Activated T-cell treated with anti-CD3 and anti-CD28 coated beads, Interleukin-2, amount 50 U/mL, for 48 hours (primary cell): Measurements from ENCODE around the gene EIF4G1.

Experiments
- DNase-seq, 2 experiments: peaks; one replicate each; pipeline ENCODE4 v3.0.0-alpha.2; 2020

The EIF4G1 gene

DNA sequence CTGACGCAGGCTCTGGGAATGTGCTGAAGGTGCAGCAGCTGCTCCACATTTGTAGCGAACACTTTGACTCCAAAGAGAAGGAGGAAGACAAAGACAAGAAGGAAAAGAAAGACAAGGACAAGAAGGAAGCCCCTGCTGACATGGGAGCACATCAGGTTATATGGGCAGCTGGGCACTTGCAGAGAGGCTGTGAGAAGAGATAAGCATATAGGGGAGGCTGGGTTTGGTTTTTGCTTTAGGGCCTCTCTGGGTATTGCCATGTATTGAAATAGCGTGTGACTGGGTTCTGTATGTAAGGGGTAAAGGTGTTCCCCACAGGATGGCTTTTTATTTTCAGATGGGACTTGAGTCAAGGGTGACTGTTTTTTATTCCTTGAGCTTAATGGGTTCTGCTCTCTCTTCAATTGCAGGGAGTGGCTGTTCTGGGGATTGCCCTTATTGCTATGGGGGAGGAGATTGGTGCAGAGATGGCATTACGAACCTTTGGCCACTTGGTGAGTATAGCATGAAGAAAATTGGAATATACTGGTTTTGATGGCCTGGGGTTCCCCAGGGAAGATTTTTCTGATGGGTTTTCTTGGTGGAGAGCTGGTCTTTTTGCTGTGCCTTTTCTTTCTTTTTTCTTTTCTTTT lies 7.9 kb upstream of the EIF4G1 start:
- no peak for DNase-seq

DNA sequence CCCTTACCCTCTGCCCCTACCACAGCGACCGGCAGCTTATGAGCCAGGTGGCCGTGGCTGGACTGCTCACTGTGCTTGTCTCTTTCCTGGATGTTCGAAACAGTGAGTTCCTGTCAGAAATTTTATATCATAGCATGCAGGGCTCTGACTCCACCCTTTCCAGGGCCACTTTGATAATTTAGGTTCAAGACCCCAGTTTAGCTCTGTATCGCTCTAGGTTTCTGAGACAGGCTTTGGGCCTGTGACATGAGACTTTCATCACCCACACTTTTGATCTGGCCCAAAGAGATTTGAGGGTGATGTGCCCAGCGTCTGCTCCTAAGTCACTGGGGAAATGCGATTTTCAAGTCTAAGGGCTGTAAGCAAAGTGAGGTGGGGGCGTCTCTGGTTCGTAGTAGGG lies 6.5 kb upstream of the EIF4G1 start:
- DNase-seq, result no peak

DNA sequence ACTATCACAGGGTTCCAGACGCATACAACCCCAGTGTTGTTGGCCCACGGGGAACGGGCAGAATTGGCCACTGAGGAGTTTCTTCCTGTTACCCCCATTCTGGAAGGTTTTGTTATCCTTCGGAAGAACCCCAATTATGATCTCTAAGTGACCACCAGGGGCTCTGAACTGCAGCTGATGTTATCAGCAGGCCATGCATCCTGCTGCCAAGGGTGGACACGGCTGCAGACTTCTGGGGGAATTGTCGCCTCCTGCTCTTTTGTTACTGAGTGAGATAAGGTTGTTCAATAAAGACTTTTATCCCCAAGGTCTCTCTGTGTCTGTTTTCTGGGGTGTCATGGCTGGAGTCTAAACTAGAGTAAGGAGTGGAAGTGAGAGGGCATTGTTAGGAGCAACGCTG lies 5.7 kb upstream of the EIF4G1 start:
- DNase-seq, result no peak

DNA sequence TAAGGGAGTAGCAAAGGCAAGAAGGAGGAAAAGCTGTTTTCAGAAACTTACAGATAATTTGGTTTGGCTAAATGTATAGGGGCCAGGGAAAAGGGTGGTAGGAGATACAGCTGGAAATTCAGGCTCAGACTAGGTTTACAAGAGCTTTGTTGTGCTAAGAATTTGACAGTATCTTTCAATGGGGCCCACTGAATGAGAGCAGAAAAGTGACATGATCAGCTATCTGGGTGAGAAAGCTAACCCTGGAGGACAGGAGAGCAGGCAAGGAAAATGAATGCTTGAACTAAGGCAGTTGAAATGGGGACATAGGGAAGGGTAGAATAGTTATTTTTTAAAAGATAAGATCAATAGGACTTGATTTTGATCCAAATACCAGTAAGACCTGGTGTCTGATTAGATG lies 2.8 kb upstream of the EIF4G1 start:
- DNase-seq, result no peak

DNA sequence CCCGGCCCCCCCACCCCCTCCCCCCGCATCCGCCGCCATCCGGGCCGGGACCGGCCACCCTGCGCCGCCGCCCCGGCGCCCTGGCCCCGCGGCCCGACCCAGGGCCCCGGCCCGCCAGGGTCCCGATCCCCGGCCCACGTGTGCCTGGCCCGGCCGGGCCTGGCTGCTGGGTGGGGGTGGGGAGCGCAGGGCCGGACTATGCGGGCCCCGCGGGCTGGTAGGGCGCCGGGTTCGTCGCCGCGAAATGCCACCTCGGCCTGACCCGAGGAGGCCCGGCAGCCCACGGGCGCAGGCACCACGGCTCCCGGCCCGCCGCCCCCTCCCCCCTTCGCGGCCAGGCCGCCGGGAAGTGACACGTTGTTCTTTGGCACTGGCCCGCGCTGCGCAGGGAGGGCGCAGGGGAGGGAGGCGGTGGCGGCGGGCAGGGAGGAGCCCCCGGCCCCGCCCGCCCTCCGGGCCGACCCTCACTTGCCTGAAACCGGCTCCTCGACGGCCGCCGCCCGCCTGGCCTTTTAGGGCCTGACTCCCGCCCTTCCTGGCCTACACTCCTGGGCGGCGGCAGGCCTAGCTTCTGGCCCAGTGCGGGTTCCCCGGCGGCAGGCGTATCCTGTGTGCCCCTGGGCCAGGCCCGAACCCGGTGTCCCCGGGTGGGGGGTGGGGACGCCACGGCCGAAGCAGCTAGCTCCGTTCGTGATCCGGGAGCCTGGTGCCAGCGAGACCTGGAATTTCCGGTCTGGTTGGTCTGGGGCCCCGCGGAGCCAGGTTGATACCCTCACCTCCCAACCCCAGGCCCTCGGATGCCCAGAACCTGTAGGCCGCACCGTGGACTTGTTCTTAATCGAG lies 515 bp downstream of the EIF4G1 start:
- peak; percentile 63 to 72 for DNase-seq

DNA sequence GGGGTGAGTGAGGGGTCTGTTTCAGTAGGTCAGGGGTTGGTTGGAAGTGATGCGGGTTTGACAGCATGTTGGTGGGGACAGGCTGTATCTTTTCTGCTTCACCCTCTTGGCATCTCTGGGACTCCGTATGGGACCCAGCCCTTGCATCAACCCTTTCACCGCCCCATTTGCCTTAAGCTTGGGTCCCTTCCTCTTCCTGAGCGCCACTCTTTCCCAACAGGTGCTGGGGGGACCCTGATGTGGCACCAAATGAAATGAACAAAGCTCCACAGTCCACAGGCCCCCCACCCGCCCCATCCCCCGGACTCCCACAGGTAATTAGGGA lies 1.1 kb downstream of the EIF4G1 start:
- no peak for DNase-seq

DNA sequence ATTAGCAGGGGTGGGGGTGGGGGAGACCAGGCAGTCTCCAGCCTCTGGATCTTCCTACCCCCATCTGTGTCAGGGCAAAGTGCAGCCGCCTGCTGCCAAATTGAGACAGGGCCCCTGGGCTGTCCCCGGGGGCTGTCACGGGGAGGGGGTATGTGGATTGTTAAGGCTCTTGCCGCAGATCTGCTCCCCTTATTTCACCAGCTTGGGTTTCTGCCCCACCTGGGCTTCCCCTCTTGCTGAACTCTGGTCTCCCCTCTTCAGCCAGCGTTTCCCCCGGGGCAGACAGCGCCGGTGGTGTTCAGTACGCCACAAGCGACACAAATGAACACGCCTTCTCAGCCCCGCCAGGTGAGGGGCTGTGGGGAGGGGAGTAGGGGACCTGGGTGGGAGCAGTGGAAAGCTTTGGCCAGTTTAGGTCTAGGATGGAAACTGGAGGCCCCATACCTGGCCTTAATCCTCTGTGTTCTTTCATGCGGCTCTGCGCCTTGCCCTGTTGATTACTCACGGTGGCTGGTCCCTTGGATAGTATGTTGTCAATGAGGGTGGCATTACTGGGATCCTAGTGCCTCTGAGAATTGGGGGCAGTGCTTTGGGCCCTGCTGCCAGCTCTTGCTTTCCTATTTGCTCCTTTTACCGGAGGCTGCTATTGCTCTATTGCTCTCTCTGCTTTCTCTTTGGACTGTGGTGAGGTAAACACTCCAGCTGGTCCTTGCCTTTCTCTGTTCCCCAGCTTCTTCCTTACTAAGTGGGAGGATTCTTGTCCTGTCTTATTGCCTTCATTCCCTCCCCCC lies 1.7 kb downstream of the EIF4G1 start:
- DNase-seq, result no peak

DNA sequence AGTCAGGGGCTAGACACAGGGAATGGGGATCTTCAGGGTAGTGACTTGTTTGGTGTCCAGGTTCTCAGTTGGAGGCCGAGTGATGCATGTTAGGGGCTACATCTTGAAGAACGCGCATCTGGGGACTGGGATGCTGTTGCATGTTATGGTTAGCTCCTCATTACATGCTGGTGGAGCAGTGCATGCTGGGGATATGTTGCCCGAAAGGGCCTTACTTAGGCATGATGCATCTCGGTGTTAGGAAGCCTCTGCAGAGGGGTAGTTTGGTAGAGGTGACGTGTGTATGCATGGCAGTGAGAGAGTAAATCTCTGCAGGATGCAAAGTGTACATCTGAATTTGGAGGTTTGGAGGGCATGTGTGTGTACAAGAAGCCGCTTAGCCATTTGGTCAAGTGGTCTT lies 2.4 kb downstream of the EIF4G1 start:
- DNase-seq, result no peak

DNA sequence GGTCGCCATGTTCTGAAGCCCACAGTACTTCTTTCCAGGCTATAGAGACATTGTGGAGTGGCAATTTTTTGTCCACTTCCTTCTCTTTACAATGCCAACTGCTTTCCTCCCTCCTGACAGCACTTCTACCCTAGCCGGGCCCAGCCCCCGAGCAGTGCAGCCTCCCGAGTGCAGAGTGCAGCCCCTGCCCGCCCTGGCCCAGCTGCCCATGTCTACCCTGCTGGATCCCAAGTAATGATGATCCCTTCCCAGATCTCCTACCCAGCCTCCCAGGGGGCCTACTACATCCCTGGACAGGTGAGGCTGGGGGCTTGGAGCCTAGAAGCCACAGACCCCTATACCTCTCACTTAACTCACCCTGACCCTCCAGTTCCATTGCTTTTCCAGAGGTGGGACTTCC lies 2.8 kb downstream of the EIF4G1 start:
- DNase-seq, result no peak

DNA sequence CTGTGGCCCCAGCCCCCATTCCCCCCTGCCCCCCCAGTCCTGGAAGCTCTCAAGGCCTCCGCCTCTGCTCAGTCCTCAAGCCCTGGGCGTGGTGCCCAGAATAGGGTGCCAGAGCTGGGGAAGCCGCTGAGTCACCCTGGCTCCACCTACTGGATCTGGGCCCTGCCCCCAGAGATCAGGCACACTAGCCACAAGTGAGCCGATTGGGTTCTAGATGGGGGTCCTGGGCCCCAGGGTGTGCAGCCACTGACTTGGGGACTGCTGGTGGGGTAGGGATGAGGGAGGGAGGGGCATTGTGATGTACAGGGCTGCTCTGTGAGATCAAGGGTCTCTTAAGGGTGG lies 5.7 kb downstream of the EIF4G1 start:
- peak in 1 of 2 experiments; percentile 72 for DNase-seq

DNA sequence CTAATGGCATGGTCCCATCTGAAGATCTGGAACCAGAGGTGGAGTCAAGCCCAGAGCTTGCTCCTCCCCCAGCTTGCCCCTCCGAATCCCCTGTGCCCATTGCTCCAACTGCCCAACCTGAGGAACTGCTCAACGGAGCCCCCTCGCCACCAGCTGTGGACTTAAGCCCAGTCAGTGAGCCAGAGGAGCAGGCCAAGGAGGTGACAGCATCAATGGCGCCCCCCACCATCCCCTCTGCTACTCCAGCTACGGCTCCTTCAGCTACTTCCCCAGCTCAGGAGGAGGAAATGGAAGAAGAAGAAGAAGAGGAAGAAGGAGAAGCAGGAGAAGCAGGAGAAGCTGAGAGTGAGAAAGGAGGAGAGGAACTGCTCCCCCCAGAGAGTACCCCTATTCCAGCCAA lies 7.3 kb downstream of the EIF4G1 start:
- DNase-seq, result no peak

DNA sequence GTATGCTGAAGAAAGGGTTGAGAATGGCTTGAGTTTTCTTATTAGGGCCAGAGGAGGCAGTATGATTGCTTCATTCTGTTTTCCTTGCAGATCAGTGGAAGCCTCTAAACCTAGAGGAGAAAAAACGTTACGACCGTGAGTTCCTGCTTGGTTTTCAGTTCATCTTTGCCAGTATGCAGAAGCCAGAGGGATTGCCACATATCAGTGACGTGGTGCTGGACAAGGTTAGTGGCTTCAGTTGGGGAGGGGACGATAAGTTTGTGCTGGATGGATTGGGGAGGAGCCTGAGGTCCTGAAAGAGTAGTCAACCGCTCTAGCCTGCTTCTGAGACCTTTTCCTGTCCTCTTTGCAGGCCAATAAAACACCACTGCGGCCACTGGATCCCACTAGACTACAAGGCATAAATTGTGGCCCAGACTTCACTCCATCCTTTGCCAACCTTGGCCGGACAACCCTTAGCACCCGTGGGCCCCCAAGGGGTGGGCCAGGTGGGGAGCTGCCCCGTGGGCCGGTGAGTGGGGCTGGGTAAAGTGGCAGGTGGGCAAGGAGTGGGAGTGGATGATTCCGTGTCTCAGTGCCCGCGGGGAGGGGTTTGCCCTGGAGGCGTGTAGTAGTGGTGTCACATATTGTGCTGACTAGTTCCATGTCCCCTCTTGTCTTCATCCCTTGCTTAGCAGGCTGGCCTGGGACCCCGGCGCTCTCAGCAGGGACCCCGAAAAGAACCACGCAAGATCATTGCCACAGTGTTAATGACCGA lies 8.5 kb downstream of the EIF4G1 start:
- DNase-seq, result no peak

DNA sequence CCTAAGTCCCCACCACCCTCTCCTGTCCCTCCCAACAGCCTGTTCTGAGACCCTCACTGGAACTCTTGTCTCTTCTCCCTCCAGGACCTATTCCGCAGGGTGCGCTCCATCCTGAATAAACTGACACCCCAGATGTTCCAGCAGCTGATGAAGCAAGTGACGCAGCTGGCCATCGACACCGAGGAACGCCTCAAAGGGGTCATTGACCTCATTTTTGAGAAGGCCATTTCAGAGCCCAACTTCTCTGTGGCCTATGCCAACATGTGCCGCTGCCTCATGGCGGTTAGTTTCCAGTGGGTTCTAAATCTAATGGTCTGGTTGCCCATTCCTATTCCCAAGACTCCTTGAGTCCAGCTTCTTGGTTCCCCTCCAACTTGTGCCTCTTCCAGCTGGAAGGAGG lies 9.3 kb downstream of the EIF4G1 start:
- no peak for DNase-seq

DNA sequence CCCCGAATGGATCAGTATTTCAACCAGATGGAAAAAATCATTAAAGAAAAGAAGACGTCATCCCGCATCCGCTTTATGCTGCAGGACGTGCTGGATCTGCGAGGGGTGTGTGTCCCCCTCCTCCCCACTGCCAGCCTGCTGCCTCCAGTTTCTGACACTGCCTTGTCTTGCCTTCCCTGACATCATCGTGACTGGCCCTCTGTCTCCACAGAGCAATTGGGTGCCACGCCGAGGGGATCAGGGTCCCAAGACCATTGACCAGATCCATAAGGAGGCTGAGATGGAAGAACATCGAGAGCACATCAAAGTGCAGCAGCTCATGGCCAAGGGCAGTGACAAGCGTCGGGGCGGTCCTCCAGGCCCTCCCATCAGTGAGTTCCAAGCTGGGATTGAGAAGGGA lies 10.9 kb downstream of the EIF4G1 start:
- no peak for DNase-seq

DNA sequence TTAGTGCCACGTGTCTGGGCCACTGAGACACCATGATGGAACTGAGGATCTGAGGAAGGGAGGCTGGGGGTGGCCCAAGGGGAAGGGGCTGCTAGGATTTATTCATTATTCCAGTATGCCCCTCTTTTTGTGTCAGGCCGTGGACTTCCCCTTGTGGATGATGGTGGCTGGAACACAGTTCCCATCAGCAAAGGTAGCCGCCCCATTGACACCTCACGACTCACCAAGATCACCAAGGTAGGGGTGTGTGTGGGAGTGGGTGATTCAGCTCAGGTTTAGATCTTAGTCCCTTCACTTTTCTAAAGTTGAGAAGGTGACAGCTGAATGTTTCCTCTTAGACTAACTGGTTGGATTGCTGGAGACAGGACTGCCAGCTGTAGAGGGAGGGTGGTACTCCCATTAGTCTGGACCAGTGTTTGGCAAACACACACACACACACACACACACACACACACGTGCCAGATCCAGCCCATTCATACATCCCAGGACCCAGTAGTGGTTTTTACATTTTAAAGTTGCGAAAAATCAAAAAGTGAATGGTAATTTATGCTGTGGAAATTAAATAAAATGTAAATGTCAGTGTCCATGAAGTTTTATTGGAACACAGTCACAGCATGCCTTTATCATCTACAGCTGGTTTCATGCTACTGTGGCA lies 11.4 kb downstream of the EIF4G1 start:
- DNase-seq, result peak; percentile 63 to 66

DNA sequence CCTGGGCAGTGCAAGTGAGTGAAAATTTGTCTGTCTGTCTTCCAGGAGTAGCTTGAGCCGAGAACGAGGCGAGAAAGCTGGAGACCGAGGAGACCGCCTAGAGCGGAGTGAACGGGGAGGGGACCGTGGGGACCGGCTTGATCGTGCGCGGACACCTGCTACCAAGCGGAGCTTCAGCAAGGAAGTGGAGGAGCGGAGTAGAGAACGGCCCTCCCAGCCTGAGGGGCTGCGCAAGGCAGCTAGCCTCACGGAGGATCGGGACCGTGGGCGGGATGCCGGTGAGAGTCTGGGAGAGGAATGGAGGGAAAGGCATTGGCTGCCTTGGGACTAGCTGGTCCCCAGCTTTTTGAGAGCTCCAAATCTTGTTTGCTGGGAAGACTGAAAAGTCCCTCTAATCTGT lies 12.8 kb downstream of the EIF4G1 start:
- DNase-seq, result no peak

DNA sequence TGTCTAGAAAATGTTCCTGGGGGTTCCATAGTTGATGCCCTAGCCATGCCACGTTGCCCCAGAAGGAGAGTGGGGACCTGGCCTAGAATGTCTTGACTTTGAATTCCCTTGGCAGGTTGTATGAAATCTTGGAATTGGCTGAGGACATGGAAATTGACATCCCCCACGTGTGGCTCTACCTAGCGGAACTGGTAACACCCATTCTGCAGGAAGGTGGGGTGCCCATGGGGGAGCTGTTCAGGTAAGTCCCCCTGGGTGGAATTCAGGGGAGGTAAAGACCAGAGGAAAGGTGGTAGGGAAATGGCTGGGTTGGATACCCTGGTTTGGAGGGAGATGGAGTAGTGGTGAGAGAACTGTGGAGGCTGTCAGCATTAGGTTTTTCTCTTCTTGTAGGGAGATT lies 14.1 kb downstream of the EIF4G1 start:
- DNase-seq, result no peak

DNA sequence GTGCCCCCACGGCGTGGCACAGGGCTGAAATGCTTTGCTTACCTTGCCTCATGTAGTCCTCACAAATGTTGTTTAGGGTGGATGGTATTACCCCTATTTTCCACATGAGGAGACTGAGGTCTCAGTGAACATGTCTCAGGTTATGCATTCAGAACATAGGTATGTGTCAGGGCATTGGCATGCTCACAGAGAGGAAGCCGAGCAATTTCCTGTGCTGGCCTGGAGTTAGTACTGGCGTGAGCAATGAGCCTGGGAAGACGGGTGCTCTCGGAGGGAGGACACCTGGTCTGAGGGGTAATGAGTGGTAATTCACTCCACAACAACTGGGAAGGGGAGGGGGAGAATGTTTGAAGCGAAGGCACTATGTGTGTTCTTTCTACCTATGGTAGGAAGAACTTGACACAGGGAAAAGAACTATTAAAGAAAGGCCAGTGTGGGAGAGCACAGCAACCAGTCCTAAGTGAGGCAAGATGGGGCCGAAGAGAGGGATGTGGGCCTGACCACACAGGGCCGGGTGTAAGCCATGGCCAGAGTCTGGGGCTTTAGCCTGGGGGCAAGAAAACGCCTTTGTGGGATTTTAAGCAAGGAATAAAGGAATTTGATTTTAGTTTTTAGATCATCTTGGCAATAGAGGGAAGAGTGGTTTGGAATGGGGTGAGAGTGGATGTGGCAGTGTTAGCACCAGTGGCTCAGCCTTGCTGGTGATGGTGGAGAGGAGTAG lies 18.1 kb downstream of the EIF4G1 start:
- no peak for DNase-seq

DNA sequence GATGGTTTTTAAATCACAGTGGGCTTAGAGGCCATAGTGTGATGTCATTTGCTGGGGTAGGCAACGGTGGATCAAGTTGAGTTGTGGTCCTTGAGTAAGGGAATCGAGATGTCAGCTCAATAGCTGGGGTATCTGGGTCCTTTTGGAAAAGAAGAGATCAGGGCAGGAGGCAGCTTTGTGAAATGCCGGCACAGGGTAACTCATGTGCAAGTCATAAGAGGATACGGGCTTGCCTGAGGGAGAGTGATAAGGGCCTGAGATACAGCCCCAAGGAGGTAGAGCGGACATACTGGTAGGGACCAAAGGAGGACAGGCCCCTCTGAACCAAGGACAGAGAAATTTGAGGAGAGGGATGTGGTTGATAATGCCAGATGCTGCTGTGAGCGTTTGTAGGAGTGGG lies 18.8 kb downstream of the EIF4G1 start:
- DNase-seq, result no peak

DNA sequence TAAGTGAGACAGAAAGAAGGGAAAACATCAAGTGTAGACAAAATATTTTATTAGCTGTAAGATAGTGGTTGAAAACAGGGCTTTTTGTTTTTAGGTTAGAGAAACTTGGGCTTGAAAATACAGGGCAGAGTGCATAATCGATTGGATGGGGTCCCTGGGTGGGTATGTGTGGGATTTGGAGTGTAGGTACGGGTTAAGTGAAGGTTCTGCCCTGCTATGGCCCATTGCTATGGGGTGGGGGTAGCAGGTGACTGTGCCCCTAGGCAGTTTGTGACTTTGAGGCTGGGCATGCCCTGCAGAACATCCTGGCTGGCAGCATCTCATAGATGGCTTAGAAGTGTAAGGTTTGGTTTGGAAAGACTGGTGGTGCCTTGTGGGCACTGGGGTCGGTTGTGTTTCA lies 19.3 kb downstream of the EIF4G1 start:
- DNase-seq, result no peak

DNA sequence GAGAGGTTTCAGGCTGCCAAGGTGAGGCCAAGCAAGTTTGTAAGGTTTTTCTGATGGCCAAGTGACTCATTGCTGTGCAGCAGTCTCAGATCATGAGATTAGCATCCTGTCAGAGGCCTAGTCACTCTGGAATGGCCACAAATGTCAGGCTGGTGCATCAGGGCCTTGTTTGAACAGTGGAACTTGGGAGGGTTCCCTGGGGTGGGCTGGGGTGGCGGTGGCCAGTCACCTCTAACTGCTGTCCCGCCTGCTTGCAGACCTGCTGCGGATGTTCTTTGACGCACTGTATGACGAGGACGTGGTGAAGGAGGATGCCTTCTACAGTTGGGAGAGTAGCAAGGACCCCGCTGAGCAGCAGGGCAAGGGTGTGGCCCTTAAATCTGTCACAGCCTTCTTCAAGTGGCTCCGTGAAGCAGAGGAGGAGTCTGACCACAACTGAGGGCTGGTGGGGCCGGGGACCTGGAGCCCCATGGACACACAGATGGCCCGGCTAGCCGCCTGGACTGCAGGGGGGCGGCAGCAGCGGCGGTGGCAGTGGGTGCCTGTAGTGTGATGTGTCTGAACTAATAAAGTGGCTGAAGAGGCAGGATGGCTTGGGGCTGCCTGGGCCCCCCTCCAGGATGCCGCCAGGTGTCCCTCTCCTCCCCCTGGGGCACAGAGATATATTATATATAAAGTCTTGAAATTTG lies 20.2 kb downstream of the EIF4G1 start:
- peak; percentile 66 to 67 for DNase-seq

DNA sequence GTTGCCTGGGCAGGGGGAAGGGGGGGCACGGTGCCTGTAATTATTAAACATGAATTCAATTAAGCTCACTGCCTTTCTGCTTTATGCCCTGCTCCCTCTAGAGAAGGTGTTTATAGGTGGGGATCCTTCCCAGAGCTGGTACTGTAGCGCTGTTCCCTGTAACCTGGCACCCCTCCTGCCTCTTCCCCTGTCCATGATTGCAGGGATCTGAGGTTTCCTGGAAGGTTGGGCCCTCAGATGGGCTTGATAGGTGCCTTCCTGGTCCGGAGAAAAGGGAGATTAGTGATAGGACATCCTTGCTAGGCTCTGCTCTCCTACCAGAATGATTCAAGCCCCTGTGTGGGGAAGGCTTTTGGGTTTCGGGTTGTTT lies 20.9 kb downstream of the EIF4G1 start:
- no peak for DNase-seq
